HG03354 (cell line): ENCODE results near the gene RIPOR3.
A peak's percentile ranks its signal among the peaks of the same experiment; 100 is the strongest.

Experiments used
- ATAC-seq: cut with Tn5 transposase; IDR thresholded peaks from one replicate; pipeline ENCODE4 v1.9.1; 2021; ENCODE audit warnings: mild to moderate bottlenecking; ENCODE audit not compliant: unreplicated experiment, poor library complexity, severe bottlenecking

RIPOR3 gene, protein sequence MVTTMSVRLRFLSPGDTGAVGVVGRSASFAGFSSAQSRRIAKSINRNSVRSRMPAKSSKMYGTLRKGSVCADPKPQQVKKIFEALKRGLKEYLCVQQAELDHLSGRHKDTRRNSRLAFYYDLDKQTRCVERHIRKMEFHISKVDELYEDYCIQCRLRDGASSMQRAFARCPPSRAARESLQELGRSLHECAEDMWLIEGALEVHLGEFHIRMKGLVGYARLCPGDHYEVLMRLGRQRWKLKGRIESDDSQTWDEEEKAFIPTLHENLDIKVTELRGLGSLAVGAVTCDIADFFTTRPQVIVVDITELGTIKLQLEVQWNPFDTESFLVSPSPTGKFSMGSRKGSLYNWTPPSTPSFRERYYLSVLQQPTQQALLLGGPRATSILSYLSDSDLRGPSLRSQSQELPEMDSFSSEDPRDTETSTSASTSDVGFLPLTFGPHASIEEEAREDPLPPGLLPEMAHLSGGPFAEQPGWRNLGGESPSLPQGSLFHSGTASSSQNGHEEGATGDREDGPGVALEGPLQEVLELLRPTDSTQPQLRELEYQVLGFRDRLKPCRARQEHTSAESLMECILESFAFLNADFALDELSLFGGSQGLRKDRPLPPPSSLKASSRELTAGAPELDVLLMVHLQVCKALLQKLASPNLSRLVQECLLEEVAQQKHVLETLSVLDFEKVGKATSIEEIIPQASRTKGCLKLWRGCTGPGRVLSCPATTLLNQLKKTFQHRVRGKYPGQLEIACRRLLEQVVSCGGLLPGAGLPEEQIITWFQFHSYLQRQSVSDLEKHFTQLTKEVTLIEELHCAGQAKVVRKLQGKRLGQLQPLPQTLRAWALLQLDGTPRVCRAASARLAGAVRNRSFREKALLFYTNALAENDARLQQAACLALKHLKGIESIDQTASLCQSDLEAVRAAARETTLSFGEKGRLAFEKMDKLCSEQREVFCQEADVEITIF

GRCh38 chr20:50690650-50691572, at the start of gene RIPOR3:
Gene RIPOR3, minus strand, starts transcription at chr20:50691542. Its CDS starts 414 bp downstream, at chr20:50691128.
- no peak for ATAC-seq

DNA sequence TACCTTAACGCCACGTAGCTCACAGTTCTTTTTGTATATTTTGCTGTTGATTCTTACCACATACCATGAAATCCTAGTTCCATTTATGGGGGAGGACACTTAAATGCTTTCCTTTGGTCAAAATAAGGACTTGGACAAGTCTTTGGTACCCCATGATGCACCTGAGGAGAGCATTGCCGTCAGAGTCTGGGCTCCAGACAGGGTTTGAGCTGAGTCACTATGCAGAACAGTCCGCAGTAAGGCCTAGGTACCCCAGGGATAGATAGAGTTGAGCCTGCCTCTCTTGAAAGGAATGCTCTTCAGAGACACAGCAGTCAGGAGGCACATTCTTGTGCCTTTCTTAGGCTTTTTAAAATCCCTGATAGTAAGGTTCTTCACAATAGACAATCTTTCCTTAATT, 46.0 kb upstream of the RIPOR3 start:
- no peak for ATAC-seq

DNA sequence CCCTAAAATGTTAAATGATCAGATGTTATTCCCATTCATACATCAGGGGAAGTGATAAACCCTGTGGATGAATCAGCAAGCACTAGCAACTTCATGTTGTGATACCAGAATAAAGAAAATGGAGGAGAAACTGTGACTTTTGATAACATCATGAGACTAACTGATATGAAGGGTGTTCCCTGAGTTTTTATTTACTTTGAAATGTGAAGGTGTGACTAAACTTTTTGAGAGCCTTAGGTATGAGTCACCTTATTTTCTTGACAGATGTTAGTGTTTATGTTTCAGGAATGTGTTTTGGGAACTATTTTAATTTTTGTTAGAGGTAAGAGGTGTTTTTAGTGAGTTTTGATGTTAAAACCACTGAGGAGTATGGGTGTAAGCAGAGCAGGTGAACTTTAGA, 44.5 kb upstream of the RIPOR3 start:
- ATAC-seq, result no peak

DNA sequence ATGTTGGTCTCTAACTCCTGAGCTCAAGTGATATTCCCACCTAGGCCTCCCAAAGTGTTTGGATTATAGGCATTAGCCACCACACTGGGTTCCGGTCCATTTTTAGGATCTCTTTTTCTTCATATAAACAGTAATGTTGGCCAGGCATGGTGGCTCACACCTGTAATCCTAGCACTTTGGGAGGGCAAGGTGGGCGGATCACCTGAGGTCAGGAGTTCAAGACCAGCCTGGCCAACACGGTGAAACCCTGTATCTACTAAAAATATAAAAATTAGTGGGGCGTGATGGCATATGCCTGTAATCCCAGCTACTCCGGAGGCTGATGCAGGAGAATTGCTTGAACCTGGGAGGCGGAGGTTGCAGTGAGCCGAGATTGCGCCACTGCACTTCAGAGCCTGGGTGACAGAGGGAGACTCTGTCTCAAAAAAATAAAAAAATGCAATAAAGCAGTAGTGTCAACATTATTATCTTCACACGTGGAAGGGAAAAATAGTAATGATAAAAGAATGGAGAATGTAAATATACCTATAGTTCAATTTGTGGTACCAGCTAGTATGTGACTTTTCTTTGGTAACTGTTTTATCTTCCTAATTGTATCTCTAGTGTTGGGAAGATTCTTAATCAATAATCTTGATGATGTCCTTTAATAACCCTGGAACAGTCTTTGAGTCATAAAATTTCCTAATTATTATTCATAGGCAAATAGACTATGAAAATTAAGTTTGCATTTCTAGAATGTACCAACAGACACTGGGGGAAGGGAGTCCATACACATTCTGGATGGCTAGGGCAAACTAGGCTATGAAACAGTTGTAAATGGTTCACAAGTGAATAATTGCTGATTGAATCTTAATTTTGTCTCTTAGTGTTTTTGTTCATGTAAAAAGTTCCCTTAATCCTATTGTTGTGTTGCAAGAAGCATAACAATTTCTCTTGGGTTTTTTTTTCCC, 43.7 kb upstream of the RIPOR3 start:
- ATAC-seq, result no peak

- no peak for ATAC-seq
Measured at GRCh38 chr20:50733644-50734349, 42.5 kb upstream of the RIPOR3 start.

- ATAC-seq, result no peak
Measured at GRCh38 chr20:50731930-50732690, 40.8 kb upstream of the RIPOR3 start.

GRCh38 chr20:50731055-50731929, 40.0 kb upstream of the RIPOR3 start, which contains the start of gene PARD6B:
Gene PARD6B, plus strand, starts transcription at chr20:50731580. Its CDS starts 207 bp downstream, at chr20:50731787.
- ATAC-seq, result peak; percentile 89

DNA sequence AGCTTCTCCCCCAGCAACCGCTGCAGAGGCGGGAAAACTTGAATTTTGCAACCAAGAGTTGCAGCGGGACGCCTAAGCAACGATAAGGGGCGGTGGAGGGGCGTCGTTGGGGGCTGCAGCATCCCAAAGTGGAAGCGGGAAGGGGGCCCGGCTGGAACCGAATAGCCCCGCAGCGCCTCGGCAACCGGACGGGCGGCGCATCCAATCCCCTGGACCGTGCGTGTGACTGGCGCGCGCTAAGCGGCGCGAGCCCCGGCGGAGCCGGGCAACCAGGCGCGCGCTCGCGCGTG, 39.4 kb upstream of the RIPOR3 start:
- ATAC-seq, result peak; percentile 7

GRCh38 chr20:50729901-50730764, 38.8 kb upstream of the RIPOR3 start:
- no peak for ATAC-seq

- no peak for ATAC-seq
Measured at GRCh38 chr20:50728981-50729874, 37.9 kb upstream of the RIPOR3 start.

GRCh38 chr20:50728486-50728980, 37.2 kb upstream of the RIPOR3 start:
- ATAC-seq, result no peak

GRCh38 chr20:50727792-50728485, 36.6 kb upstream of the RIPOR3 start:
- ATAC-seq, result no peak

GRCh38 chr20:50726955-50727791, 35.8 kb upstream of the RIPOR3 start:
- ATAC-seq, result no peak
